ENCODE measurements around the gene BMP8B.
"Not testable (repeated sequence)": the region's sequence is repeated elsewhere in the genome, so short reads cannot be mapped to it uniquely, and the experiment has no call there.

The BMP8B gene

DNA sequence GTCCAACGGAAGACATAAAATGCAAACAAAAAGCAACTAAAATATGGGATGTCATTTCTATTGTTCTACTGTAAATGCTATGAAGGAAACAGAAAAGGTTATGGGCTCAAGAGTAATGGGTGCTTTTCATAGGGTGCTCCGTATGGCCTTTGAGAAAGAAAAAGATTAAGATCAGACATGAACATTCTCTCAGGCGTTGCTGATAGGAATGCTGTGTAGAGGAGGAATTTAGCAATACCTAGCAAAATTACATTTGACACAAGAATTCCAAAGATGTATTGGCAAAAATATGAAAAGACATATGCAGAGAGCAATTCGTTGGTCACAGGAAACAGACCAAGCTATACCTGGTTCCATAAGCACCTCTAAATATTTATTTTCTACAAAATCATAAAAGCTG is 11.8 kb downstream of the BMP8B start:
- DNase-seq = no peak

DNA sequence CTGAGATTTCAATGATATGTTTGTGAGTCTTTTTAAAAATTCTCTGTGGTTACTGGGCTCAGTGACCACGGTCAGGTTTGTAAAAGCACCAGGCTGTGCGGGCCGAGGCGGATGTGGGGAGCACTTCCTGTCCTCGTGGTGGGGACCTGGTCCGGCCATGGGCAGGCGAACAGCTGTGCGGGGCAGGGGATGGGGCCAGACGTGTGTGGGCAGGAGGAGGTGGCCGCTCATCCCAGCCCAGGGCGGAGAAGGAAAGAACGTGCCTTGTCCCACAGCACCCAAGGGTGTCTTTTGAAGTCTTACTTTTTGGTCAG is 12.3 kb downstream of the BMP8B start:
- DNase-seq = no peak

DNA sequence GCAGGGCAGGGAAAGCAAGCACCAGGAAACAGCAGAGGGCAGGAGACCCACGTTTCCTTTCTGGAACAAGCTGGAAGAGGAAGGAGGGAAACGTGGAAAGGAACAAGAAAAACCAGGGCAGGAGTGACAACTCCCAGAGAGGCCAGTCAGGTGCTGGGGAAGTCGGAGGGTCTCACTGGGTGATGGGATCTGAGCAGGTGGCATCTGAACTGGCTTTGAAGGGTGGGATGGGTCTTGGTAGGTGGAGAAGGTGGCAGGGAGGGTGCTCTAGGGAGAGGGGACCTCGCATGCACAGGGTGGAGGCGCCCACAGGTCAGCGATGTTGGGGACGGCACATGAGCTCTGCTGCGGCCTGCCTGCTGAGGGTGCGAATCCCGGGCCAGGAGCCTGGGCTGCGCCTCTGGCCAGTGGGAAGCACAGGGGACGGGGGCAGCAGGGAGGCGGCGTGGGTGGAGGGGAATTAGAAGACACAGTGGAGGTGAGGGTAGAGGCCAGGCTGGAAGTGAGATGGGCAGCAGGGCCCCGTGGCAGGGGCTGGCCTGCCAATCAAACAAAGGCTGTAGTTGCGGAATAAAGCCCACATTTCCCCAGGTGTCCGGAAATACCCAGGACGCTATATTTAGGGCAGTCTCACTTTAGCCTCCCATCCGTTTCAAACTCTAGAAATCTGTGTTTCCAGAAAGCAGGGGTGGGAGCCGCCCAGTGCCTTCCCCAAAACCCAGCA is 12.8 kb downstream of the BMP8B start:
- DNase-seq = not testable (repeated sequence)

DNA sequence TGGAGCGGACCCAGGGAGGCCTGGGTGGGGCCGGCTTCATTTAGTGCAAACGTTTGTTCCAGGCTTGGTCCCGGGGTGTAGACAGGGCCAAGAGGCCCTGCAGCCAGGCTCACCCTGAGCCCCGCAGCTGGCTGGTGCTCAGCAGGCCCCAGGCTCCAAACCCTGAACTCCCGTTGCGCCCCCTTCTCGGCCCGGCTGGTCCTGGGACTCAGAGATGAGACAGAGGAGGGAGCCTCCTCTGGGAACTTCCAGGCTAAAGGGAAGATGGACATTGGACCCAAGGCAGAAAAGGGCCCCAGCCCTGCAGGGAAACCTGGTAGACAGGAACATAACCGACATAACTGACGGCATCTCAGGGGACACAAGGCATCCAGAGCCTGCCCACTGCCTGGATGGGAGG is 13.5 kb downstream of the BMP8B start:
- not testable (repeated sequence) for DNase-seq

DNA sequence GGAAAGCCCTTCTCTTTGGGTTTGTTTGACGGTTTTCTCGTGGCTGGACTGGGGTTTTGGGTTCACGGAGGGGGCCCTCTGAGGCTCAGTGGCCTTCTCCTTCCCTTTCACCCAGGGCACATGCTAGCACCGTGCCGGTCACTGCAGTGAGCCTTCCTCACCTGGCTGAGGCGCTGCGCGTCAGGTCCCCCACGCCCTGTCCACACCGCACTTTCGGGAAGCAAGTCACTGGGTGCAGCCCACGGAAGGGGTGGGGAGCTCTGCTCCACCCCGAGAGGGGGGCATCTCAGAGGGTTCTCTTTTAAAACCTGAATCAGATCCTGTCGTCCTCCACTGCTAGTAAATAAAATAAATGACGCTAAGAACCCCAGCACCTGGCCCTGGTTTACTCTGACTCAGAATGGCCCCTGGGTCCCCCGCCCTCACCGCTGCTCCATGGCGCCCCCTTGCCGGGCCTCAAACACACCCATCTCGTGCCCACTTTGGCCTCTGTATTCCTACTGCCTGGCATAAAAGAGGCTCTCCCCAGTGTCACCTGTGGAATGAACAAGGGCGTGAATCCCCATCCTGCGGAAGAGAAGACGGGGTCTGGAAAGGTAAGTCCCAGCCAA is 15.2 kb downstream of the BMP8B start:
- DNase-seq = not testable (repeated sequence)

DNA sequence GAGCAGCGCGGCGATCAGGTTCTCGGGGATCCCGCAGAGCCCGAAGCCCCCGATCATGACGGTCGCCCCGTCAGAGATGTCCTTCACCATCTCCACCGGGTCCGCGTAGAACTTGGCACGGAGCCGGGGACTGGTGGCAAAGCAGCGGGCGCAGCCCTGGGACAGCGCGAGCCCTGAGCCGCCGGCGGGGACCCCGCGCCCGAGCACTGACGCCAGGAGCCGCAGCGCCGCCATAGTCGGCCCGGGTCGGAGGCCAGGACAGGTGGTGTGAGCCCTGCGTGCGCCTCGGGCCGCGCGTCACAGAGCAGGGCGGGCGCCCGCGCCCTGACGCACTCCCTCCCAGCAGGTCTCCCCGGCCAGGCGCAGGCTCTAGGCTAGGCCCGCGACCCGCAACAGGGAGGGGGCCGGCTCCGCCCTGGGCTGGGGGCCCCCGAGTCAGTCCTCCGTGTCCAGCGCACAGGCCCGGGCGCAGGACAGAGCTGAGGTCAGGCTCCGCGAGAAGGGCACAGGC is 17.6 kb downstream of the BMP8B start, which contains the start of gene OXCT2:
TSS of gene OXCT2 (minus strand) at position 327 of the 511 bp plus-strand sequence. CDS start at position 234, 93 bp downstream.
- DNase-seq = not testable (repeated sequence)

DNA sequence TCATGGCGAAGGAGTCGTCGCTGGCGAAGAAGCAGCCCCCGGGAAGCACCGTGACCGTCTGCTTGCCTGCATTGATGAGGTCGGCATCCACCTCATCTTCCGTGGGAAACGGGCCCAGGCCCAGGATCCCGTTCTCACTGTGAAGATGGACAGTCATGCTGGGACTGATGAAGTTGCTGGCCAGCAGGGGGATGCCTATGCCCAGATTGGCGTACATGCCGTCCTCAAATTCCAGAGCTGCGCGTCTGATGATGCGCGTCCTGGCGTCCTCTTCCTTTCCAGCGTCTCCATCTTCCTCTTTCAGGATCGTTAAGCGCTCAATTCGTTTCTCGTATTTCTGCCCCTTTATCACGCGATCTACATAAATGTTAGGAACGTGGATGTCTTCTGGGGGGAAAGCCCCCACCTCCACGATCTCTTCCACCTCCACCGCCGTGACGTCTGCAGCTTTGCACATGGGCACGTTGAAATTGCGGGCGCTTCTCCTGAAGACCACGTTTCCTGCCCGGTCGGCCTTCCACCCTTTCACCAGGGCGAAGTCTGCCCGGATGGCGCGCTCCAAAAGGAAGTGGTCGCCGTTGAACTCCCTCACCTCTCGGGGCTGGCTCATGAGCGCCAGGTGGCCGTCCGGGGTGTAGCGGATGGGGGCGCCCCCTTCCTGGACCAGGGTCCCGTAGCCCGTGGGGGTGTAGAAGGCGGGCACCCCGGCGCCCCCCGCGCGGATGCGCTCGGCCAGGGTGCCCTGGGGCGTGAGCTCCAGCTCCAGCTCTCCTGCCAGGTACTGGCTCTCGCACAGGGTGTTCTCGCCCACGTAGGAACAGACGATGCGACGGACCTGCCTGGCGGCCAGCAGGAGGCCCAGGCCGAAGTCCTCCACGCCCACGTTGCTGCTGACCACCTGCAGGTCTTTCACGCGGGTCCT is 18.3 kb downstream of the BMP8B start:
- not testable (repeated sequence) for DNase-seq

DNA sequence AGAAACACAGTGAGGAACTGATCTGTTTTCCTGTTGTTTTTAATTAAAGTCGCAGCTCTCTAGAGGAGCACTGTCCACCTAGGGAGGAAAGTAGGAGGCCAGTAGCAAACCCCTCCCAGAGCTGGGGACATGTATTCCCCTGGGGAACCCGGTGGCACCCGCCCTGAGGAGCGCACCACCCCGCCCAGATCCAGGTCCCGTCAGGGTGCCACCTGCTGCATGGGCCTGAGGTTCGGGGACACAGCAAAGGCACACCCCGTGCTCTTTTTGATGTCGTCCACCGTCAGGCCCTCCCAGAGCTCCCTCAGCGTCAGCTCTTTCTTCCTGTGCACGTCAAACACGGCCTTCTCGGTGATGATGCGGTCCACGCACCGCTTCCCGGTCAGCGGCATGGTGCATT is 19.2 kb downstream of the BMP8B start:
- DNase-seq = not testable (repeated sequence)

DNA sequence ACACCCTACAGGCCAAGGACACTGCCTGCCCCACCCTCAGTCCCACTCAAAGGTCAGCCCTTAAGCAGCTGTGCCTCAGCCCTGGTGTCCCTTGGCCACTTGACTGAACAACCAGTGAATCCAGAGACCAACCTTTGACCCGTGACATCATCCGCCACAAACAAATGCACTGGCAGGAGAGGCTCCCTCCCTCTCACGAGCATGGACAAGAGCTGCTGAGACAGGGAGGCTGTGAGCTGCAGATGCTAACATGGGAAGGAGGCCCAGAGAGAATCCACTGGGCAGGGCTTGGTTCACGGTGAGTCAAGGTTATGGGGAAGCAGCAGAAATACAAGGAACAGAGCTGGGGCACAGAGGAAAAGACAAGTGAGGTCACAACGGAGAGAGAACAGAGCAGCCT is 22.2 kb downstream of the BMP8B start:
- DNase-seq = not testable (repeated sequence)

DNA sequence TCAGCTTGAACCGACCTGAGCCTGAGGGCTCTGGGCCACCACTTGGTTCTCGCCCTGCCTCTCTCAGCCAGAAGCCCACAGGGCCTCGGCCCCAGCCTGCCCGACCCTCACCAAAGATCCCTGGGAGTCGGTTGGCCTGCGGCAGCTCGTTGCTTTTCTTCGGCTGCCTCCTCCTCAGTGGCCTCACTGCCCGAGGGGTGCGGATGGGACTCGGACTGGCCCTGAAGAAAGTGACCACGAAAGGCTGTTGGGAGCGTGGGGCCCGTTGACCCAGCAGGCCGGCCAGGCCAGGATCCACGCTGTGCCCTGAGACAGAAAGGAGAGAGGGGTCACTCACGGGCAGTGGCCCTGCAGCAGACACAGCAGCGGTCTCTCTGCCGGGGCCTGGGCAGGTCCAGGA is 24.2 kb downstream of the BMP8B start:
- not testable (repeated sequence) for DNase-seq

DNA sequence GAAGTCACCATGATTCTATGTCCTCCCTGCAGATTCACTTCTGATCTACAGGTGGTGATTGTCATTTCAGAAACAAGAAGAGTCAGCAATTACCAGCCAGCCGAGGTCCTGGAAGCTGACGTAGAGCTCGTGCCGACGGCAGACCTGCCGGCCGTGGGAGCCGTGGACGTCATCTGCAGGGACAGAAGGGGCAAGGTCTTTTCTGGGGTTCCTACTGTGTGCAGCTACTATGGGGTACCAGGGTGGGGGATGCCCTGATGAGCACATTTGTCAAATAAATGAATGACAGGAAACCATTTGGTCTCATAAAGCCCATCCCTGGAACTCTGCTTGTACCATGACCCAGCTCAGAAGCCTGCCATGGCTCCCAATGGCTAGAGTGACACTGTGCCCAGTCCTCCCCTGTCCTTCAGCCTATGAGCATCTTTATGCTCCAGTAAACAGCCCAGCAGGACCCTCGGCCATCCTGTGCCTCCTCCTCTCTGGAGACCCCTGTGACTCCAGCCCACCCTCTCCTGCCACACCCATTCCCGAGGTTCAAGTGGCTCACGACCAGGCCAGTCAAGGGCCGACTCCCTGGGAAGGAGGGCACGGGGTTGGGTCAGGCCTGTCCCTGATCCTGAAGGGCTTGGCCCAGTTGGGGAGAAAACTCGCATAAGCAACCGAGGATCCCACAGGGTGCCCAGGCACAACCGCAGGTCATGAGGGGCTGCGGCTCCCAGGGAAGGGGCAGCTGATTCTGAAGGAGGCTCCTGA is 24.9 kb downstream of the BMP8B start:
- DNase-seq = not testable (repeated sequence)

DNA sequence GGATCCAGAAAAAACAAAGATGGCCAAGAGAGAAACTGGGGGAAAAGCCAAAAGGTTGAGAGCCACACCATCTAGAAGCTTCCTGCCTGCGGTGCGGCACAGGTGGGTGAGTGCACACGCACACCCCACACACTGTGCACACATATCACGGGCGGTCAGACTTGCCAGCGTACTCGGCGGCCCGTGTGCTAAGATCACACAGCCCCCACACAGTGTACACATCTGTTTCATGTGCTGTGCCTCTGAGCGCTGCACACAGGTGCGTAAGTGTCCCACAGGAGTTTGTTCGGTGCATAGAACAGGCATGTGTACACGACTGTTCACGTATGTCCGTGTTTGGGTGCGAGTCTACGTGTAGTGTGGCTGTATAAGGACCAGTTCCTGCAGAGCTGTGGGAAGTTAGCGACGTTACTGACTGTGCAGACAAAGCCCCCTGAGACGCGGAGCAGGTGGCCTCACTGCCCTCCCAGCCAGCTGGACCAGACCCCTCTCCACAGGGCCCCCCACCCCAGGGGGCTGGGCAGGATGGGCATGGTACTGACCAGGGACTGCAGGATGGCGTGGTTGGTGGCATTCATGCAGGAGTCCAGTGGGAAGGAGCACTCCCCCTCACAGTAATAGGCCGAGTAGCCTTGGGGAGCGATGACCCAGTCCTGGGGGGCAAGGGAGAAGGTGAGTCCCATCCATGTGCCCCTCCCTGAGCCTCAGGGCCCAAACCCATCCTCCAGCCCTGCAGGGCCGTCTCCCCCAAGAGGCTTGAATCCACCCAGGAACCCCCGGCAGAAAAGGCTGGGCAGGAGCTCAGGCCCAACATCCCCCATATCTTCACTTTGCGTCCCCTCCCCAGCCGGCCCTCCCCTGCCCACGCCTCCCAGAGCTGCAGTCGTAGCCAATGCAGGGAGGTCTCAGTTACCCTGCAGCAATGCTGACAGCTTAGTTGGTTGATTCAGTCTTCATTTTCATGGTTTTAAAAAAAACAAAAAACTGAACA is 25.8 kb downstream of the BMP8B start:
- no peak for DNase-seq

DNA sequence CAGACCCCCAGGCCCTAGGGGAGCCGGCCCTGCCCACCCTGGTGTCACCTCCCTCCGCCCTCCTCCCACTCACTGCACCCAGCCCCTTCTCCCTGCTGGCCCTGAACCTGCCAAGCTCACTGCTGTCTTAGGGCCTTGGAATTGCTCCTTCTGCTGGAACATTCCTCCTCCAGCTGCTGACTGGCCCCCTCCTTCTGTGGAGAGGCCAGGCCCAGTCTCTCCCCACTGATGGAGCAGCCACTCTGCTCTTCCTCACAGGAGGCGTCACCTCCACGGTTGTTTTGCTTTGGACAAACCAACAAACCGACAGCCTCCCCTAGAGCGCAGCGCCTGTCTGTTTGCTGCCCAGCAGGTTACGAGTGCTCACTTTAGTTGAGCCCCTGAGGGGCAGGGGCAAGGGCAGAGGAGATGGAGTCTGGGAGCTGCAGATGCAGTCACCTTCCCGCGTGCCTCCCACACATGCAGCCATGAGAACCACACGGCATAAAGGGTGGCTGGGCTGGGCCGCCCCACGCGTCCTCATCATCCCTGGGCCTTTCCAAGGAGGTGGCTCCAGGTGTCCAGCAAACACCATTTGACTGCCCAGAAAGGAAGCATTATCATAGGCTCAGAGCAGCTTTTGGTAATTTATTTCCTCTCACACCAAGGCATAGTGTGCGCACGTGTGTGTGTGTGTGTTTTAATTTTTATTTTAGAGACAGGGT is 27.0 kb downstream of the BMP8B start:
- DNase-seq = no peak

DNA sequence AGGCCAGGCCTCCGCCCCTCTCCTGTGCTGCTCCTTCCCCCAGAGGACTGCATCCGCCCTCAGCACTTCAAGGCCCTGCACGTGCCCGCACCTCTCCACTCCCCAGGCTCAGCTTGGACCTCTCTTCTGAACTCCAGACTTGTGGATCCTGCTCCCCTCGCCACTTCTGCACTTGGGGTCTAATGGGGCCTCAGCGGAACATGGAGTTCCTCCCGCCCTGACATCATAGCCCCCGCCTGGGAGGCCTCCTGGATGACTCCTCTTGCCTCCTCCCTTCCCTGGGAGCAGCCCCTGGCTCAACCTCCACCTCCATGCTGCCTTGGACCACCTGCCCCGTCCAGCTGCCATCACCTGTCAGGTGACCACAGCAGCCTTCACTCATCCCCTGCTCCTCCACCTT is 27.6 kb downstream of the BMP8B start:
- DNase-seq = no peak

DNA sequence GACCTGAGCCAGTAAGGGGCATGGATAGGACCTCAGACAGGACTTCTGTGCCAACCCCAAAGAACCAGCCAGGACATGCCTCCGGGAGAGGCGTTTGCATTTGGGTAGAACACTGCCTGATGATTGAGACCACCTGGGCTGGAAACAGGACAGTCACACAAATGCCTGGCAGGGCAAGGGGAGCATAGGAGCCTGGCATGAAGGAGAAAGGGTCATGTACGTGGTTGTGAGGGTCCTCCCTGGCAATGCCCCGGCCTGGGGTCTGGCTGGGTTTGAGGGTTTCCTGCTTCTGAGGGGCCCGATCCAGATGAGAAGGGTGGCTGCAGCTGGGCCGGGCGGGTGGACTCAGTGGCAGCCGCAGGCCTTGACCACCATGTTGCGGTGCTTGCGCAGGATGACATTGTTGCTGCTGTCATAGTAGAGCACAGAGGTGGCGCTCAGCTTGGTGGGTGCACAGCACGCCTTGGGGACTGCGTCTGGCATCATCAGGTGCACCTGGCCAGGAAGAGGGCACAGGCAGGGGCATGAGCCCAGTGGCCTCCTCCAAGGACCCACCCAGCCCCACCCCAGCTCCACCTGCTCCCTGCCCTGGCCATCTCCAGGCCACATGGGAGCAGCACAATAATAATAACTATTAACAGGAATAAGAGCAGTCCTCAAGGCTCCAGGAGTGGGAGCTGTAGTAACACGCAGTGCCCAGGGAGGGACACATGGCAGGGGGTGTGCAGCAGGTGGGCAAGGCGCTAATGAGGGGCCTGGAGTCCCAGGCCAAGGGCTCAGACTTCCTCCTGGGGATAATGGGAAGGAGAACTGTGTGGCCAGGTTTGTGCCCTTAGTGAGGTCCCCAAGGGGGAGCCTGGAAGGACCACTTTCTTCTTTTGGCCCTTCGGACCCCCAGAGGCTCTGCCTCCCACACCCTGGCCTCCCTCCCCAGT is 28.3 kb downstream of the BMP8B start:
- no peak for DNase-seq

DNA sequence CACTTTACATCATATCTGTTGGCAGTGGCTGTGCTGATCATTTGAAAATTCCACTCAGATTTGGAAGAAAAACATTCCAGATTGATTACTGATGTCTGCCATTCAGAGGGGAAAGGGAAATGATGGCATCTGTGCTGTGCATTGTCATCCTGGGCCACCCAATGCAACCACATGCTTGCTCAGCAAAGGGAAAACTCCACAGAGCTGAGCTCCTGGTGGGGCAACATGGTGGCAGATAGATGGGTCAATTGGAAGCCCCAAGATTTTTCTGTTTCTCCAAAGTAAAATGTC is 29.3 kb downstream of the BMP8B start:
- DNase-seq = no peak

DNA sequence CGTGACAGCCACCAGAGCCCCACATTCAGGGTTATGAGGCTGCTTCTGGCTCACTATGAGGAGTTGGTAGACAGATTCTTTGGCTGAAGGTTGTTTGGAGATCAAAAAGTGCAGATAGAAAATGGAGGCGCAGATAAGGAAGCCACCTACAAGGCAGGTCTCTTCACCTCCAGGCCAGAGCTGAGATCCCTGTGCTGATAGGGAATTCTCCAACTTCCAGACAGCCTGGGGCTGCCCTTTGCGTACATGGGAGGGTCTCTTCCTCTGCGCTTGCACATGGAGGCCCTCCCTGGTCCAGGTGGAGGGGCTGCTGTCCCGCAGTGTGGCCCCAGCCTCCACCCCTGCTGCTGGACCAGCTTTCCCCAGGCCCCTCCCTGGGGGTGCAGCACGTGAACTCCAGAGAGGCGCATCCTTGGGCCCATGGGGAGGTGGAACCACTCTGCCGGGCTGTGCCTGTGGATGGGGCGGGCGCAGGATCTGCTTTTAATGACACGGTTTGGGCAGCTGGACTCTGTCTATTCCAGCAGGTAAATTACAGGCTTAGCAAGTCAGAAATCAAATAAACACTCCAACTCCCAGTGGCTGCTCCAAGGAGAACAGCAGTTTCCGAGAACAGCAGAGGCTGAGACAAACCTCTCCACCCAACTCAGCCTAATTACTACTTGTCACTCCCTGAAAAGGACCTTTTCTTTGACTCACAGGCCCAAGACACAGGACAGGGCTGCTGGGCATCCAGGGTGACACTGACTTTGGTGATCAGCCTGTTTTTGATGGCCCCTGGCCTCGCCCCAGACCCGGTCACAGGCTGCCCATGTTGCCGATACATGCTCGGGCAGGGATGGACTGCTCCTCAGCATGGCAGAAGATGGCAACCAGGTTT is 29.9 kb downstream of the BMP8B start:
- no peak for DNase-seq

DNA sequence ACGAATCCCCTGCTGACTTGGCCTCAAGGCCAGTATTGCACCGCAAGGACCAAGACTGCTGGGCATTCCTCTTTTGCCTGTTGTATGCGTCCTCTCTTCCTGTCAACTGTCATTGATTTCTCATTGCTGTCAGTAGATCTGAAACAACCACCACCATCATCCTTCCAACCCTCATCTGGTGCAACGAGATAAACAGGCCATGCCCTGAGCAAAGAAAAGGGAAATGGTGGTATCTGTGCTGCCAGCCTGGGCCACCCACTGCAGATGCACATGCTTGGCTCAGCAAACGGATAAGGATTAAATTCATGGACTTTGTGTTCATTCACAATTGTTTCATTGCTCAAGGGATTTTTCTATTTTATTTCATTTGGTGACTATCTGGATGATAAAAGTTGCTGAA is 31.2 kb downstream of the BMP8B start:
- no peak for DNase-seq
